Upper lobe of left lung (tissue), 6 donors: ENCODE data around the gene CHSY3. TPM values are rescaled to one million over a fixed set of nuclear protein-coding genes. Genes with fewer than 3 reads are reported as not detected.

ENCODE experiments used
- ATAC-seq, 2 donors: fragments of 200-7000 bp; cut with Tn5 transposase; one replicate each; pipeline ENCODE4 v1.9.1; 2022; ENCODE audit warnings: mild to moderate bottlenecking in 2 of 2, moderate library complexity in 2 of 2; ENCODE audit not compliant: low FRiP score in 2 of 2
- DNase-seq, 2 donors: peaks; one replicate each; pipeline ENCODE4 v3.0.0-alpha.2; 2019 to 2020
- H3K27ac ChIP-seq, 4 donors: fragments of 200-600 bp; sonication (generic); one replicate each; pipeline ENCODE4 v1.5.1; 2016 to 2019
- H3K27me3 ChIP-seq, 4 donors: fragments of 200-600 bp; sonication (generic); one replicate each; pipeline ENCODE4 v1.5.1; 2017 to 2019
- H3K36me3 ChIP-seq, 4 donors: fragments of 200-600 bp; sonication (generic); one replicate each; pipeline ENCODE4 v1.5.1; 2016 to 2019
- H3K4me1 ChIP-seq, 4 donors: fragments of 200-600 bp; sonication (generic); one replicate each; pipeline ENCODE4 v1.5.1; 2018 to 2019
- H3K4me3 ChIP-seq, 4 donors: fragments of 200-600 bp; sonication (generic); one replicate each; pipeline ENCODE4 v1.5.1; 2017 to 2019; ENCODE audit warnings: mild to moderate bottlenecking in 2 of 4, moderate library complexity in 1 of 4
- H3K9me3 ChIP-seq, 4 donors: fragments of 200-600 bp; sonication (generic); one replicate each; pipeline ENCODE4 v1.5.1; 2018 to 2019
- EP300 ChIP-seq, 4 donors: sonication (generic); formaldehyde crosslinking; IDR thresholded peaks; one replicate each; pipeline ENCODE4 v1.5.1; 2017; ENCODE audit warnings: antibody characterized with exemption in 4 of 4, control low read depth in 2 of 4
- POLR2A ChIP-seq, 4 donors: fragments of 450-650 bp; IDR thresholded peaks; one replicate each; pipeline ENCODE4 v1.5.1; 2016 to 2017; ENCODE audit warnings: antibody characterized with exemption in 4 of 4, mild to moderate bottlenecking in 2 of 4
- POLR2AphosphoS5 ChIP-seq, 2 donors: sonication (generic); formaldehyde crosslinking; IDR thresholded peaks; one replicate each; pipeline ENCODE4 v1.5.1; 2017; ENCODE audit warnings: antibody characterized with exemption in 2 of 2
- WGBS, 2 donors: methylation state at CpG; one replicate each; pipeline ENCODE4 v1.1.5; 2017 to 2018; 5-methylcytosine and 5-hydroxymethylcytosine counted together
- total RNA-seq, 6 donors: library from RNA; depleted of rRNA in 4 of 6; stranded (reverse); fragments of >200 nt in 4 of 6; gene quantifications; one replicate each; pipeline versions ENCODE4 v1.1.0 to v1.2.1, GENCODE V29; 2016 to 2021
- TF ChIP-seq, protein P1 (sequence below), 6 experiments: fragments of 450-650 bp in 4 of 6; fragments of 200-600 bp in 2 of 6; sonication (generic) in 2 of 6; IDR thresholded peaks; one replicate each; pipeline ENCODE4 v1.5.1; 2016 to 2019; ENCODE audit warnings: antibody characterized with exemption in 6 of 6
- donor health status: DM: no; HTN: no; CAD: no; lungs with moderate emphysema.
- donor health status: DM: no; HTN: yes; CAD: no; lungs with severe emphysema.

Gene CHSY3
- total RNA-seq, 6 donors from 2014 or later: 3.1 to 7.5 (median 6.3) TPM

DNA sequence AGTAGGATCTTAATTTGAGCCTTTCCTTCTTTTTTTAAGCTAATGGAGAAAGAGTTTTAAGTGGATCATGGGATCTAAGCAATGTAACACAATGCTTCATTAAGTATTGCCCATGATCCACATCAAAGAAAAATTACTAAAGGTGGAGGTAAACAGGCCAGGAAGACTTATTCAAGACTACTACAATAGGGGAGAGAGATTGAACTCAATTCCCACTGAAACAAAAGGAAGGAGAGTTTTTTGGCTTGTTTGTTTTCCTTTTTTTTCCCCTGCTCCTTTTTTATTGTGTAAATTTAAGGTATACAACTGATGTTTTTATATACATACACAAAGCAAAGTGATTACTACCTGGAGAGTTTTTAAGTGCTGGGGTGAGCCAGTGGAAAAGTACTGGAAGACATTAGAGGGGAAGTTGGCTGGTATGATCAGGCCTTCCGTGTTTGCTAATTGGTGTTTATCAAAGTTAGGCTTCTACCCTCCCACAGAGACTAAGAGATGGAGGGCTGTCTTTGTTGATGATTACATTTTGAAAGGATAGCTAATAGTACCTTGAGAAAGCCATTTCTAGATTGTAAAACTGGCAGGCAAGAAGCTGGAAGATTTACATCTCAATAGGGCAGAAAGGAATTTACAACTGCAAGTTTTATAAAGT, 262.7 kb downstream of the CHSY3 start:
- DNase-seq: no peak

DNA sequence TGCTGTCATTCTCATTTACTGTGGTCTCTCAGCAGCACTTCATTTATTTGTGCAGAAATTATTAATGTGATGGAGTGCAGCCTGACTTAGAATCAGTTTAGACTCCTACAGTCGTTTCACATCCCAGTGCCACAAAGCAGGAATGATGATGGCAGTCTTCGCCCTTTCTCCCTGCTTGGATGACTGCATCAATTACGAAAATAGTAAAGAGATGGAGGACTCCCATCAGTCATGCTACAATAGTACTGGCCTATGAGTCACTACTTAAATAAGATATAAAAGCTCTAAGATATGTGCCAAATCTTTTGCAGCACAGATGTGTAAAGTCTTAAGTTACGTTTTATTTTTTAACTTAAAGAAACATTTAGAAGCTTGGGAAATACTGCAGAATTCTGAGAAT, 263.9 kb downstream of the CHSY3 start:
- no peak for ATAC-seq
- no peaks in the 10 kb centered on the region for H3K4me1 ChIP-seq

More for the DNA sequence above, 262.7 kb downstream of the CHSY3 start:
- no peak overlapping the region for H3K4me3 ChIP-seq
- no peaks in the 10 kb centered on the region for H3K9me3 ChIP-seq
- no peaks in the 10 kb centered on the region for H3K4me1 ChIP-seq
- TF ChIP-seq, protein P1, sequence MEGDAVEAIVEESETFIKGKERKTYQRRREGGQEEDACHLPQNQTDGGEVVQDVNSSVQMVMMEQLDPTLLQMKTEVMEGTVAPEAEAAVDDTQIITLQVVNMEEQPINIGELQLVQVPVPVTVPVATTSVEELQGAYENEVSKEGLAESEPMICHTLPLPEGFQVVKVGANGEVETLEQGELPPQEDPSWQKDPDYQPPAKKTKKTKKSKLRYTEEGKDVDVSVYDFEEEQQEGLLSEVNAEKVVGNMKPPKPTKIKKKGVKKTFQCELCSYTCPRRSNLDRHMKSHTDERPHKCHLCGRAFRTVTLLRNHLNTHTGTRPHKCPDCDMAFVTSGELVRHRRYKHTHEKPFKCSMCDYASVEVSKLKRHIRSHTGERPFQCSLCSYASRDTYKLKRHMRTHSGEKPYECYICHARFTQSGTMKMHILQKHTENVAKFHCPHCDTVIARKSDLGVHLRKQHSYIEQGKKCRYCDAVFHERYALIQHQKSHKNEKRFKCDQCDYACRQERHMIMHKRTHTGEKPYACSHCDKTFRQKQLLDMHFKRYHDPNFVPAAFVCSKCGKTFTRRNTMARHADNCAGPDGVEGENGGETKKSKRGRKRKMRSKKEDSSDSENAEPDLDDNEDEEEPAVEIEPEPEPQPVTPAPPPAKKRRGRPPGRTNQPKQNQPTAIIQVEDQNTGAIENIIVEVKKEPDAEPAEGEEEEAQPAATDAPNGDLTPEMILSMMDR (IDR thresholded peaks at IDR 0.05): no peak
- TF ChIP-seq POLR2A (IDR thresholded peaks at IDR 0.05): no peak
- TF ChIP-seq EP300 (IDR thresholded peaks at IDR 0.05): no peak
- TF ChIP-seq POLR2AphosphoS5 (IDR thresholded peaks at IDR 0.05): no peak
- no peak for ATAC-seq
- no peaks in the 10 kb centered on the region for H3K36me3 ChIP-seq
- no peaks in the 10 kb centered on the region for H3K27me3 ChIP-seq
- no peak overlapping the region for H3K27ac ChIP-seq
- WGBS, 2 donors: 44 to 83% methylated on average over 1 of the region's 1 CpG

GRCh38 chr5:130171699-130172098, 267.4 kb downstream of the CHSY3 start:
- ATAC-seq: no peak
- no peaks in the 10 kb centered on the region for H3K4me1 ChIP-seq
- TF ChIP-seq POLR2A (IDR thresholded peaks at IDR 0.05) (no peak), POLR2AphosphoS5 (IDR thresholded peaks at IDR 0.05) (no peak)

More for the DNA sequence above, 263.9 kb downstream of the CHSY3 start:
- Histone ChIP-seq H3K9me3 (no peaks in the 10 kb centered on the region), H3K27ac (no peak overlapping the region), H3K27me3 (no peaks in the 10 kb centered on the region), H3K36me3 (no peaks in the 10 kb centered on the region), H3K4me3 (no peak overlapping the region)
- 73 to 74% methylated on average over 4 of the region's 4 CpGs for WGBS, 2 donors
- DNase-seq: no peak
- TF ChIP-seq POLR2AphosphoS5 (IDR thresholded peaks at IDR 0.05) (no peak), POLR2A (IDR thresholded peaks at IDR 0.05) (no peak), EP300 (IDR thresholded peaks at IDR 0.05) (no peak)
- TF ChIP-seq, protein P1 (IDR thresholded peaks at IDR 0.05): no peak

DNA sequence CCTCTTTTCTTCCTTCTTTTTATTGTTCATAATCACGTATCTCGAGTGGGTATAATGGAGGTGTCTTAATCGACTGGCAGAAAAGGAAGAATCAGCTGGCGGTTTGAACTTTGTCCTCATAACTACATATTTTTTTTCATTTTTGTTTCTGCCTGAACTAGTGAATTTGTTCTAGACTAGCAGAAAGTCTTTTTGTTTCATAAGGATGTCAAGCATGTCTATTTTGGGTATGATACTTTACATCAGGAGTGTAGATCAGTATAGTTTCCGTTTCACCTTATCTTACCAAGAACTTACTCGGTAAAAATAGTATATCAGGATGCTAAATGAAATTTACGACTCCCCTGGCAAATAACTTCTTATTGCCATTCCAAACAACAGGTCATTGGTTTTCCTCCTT, 278.9 kb downstream of the CHSY3 start:
- Histone ChIP-seq H3K4me1 (no peaks in the 10 kb centered on the region), H3K36me3 (peaks cover 0 to 4% (median 0%) of the 10 kb centered on the region in 4 donors), H3K27ac (no peak overlapping the region), H3K9me3 (no peaks in the 10 kb centered on the region), H3K4me3 (no peak overlapping the region), H3K27me3 (no peaks in the 10 kb centered on the region)
- ATAC-seq: no peak
- no peak for TF ChIP-seq EP300 (IDR thresholded peaks at IDR 0.05)
- TF ChIP-seq, protein P1 (IDR thresholded peaks at IDR 0.05): no peak
- TF ChIP-seq POLR2AphosphoS5 (IDR thresholded peaks at IDR 0.05): no peak
- DNase-seq: no peak
- WGBS, 2 donors: 93 to 94% methylated on average over 7 of the region's 7 CpGs

More at GRCh38 chr5:130171699-130172098, 267.4 kb downstream of the CHSY3 start:
- Histone ChIP-seq H3K27ac (no peak overlapping the region), H3K9me3 (peaks cover 0 to 4% (median 0%) of the 10 kb centered on the region in 4 donors), H3K36me3 (no peaks in the 10 kb centered on the region), H3K4me3 (no peak overlapping the region), H3K27me3 (no peaks in the 10 kb centered on the region)
- no peak for DNase-seq

DNA sequence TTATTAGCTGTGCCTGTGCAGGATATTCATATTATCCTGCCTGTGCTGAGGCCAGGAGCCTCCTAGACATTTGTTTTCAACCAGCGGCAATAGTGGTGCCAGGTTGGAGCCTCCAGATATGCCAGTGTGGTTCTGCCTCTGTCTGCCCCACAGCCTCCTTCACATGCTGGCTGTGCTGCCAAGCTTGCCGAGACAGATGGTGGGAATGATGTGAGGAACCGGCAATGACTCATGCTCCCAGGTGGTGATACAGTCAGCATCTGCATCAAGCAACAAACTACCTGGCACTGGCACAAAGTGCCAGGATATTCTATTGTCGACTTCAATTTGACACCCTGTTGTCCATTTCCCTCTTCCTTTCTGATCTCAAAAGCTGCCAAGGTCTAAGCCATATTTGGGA, 285.7 kb downstream of the CHSY3 start:
- no peaks in the 10 kb centered on the region for H3K4me1 ChIP-seq
- ATAC-seq (no peak), DNase-seq (no peak)
- H3K27me3 ChIP-seq: no peaks in the 10 kb centered on the region
- no peak overlapping the region for H3K27ac ChIP-seq
- H3K9me3 ChIP-seq: no peaks in the 10 kb centered on the region
- no peak overlapping the region for H3K4me3 ChIP-seq
- H3K36me3 ChIP-seq: peaks cover 0 to under 1% (median 0%) of the 10 kb centered on the region in 4 donors
- 90% methylated on average over 4 of the region's 4 CpGs for WGBS, 2 donors
- no peak for TF ChIP-seq POLR2AphosphoS5 (IDR thresholded peaks at IDR 0.05)
- TF ChIP-seq POLR2A (IDR thresholded peaks at IDR 0.05): no peak
- TF ChIP-seq, protein P1 (IDR thresholded peaks at IDR 0.05): no peak
- TF ChIP-seq EP300 (IDR thresholded peaks at IDR 0.05): no peak
